ENCODE measurements around the gene ZNF684.

The ZNF684 gene

DNA sequence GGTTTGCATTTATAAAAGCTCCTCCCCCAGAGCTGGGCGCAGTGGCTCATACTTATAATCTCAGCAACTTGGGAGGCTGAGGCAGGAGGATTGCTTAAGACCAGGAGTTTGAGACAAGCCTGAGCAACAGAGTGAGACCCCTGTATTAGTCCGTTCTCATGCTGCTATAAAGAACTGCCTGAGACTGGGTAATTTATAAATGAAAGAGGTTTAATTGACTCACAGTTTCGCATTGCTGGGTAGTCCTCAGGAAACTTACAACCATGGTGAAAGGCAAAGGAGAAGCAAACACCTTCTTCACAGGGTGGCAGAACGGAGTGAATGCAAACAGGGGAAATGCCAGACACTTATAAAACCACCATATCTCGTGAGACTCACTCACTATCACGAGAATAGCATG lies 52.5 kb downstream of the ZNF684 start:
- Histone ChIP-seq H2AFZ (ENCODE audit: low read depth, low read length, severe bottlenecking) (no peak overlapping the region), H3K36me3 (ENCODE audit: low read length) (no peaks in the 10 kb centered on the region), H3K4me2 (ENCODE audit: low read depth, low read length, poor library complexity, severe bottlenecking) (no peak overlapping the region), H4K20me1 (ENCODE audit: low read depth, low read length) (no peaks in the 10 kb centered on the region), H3K9me3 (ENCODE audit: insufficient read depth, low read length) (no peaks in the 10 kb centered on the region), H3K27me3 (ENCODE audit: low read length) (no peaks in the 10 kb centered on the region), H3K9ac (ENCODE audit: low read length) (no peak overlapping the region), H3K79me2 (ENCODE audit: insufficient read depth, low read length) (no peaks in the 10 kb centered on the region), H3K27ac (ENCODE audit: low read depth, low read length) (no peak overlapping the region), H3K9me2 (replicated peaks; ENCODE audit: insufficient read depth, low read length) (no peaks in the 10 kb centered on the region), H3F3A (ENCODE audit: insufficient read depth) (no peaks in the 10 kb centered on the region), H3K4me3 (ENCODE audit: insufficient read depth, low read length, poor library complexity, severe bottlenecking) (no peak overlapping the region)
- TF ChIP-seq EZH2phosphoT487 (conservative IDR thresholded peaks at IDR 0.05; ENCODE audit: low read length): no peak
- TF ChIP-seq CTCF (IDR thresholded peaks at IDR 0.05; ENCODE audit: insufficient read depth, low read length, poor library complexity, severe bottlenecking): no peak

DNA sequence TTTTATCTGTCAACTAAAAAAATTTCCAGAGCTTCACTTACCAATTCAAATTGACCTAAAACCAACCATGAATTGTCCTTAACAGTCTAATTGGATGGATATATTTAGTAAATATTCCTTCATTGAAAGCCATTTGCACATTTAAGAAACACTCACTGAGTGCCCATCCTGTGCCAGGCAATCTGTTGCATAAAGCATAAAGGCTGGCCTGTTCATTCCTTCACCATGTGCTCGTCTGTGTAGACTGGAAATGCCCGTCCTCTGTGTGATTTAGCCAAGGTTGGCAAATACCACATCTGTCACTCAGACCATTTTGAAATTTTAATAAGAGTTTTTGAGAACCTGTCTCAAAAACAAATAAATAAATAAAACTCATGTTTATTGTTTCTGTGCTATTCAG lies 57.1 kb downstream of the ZNF684 start:
- Histone ChIP-seq H3K79me2 (ENCODE audit: insufficient read depth, low read length) (no peaks in the 10 kb centered on the region), H3K36me3 (ENCODE audit: low read length) (no peaks in the 10 kb centered on the region), H3K27ac (ENCODE audit: low read depth, low read length) (no peak overlapping the region), H3K9me3 (ENCODE audit: insufficient read depth, low read length) (no peaks in the 10 kb centered on the region), H3K9ac (ENCODE audit: low read length) (no peak overlapping the region), H3K9me2 (replicated peaks; ENCODE audit: insufficient read depth, low read length) (no peaks in the 10 kb centered on the region), H3K4me3 (ENCODE audit: insufficient read depth, low read length, poor library complexity, severe bottlenecking) (no peak overlapping the region), H3K4me2 (ENCODE audit: low read depth, low read length, poor library complexity, severe bottlenecking) (no peak overlapping the region), H3F3A (ENCODE audit: insufficient read depth) (no peaks in the 10 kb centered on the region), H2AFZ (ENCODE audit: low read depth, low read length, severe bottlenecking) (no peak overlapping the region), H3K27me3 (ENCODE audit: low read length) (no peaks in the 10 kb centered on the region), H4K20me1 (ENCODE audit: low read depth, low read length) (no peaks in the 10 kb centered on the region)
- TF ChIP-seq EZH2phosphoT487 (conservative IDR thresholded peaks at IDR 0.05; ENCODE audit: low read length): no peak
- TF ChIP-seq CTCF (IDR thresholded peaks at IDR 0.05; ENCODE audit: insufficient read depth, low read length, poor library complexity, severe bottlenecking): no peak

GRCh38 chr1:40592107-40592803 lies 60.8 kb downstream of the ZNF684 start:
- Histone ChIP-seq H3K79me2 (ENCODE audit: insufficient read depth, low read length) (no peaks in the 10 kb centered on the region), H3K4me2 (ENCODE audit: low read depth, low read length, poor library complexity, severe bottlenecking) (no peak overlapping the region), H3F3A (ENCODE audit: insufficient read depth) (no peaks in the 10 kb centered on the region), H3K9me2 (replicated peaks; ENCODE audit: insufficient read depth, low read length) (no peaks in the 10 kb centered on the region), H3K27me3 (ENCODE audit: low read length) (no peaks in the 10 kb centered on the region), H3K9me3 (ENCODE audit: insufficient read depth, low read length) (no peaks in the 10 kb centered on the region), H4K20me1 (ENCODE audit: low read depth, low read length) (no peaks in the 10 kb centered on the region), H3K4me3 (ENCODE audit: insufficient read depth, low read length, poor library complexity, severe bottlenecking) (no peak overlapping the region), H2AFZ (ENCODE audit: low read depth, low read length, severe bottlenecking) (no peak overlapping the region), H3K36me3 (ENCODE audit: low read length) (no peaks in the 10 kb centered on the region), H3K27ac (ENCODE audit: low read depth, low read length) (no peak overlapping the region), H3K9ac (ENCODE audit: low read length) (no peak overlapping the region)
- TF ChIP-seq CTCF (IDR thresholded peaks at IDR 0.05; ENCODE audit: insufficient read depth, low read length, poor library complexity, severe bottlenecking): peak; percentile 35
- no peak for TF ChIP-seq EZH2phosphoT487 (conservative IDR thresholded peaks at IDR 0.05; ENCODE audit: low read length)

Measured in SU-DHL-6 (cell line).